CD4-positive, alpha-beta T cell (primary cell): Measurements from ENCODE around the gene PTOV1. TPM values are rescaled to one million over a fixed set of nuclear protein-coding genes. Genes with fewer than 3 reads are reported as not detected.

Source experiments
- ATAC-seq: fragments of 200-7000 bp; cut with Tn5 transposase; one replicate; pipeline ENCODE4 v1.10.0; 2022; ENCODE audit warnings: mild to moderate bottlenecking; ENCODE audit not compliant: poor library complexity
- CTCF ChIA-PET: fragments of 350-600 bp; sonication (Branson Sonifier 250); formaldehyde crosslinking; loops from one replicate; lab custom pipeline; 2021; ENCODE audit warnings: antibody characterized with exemption, inconsistent platforms; lab: Charles Lee
- POLR2A ChIA-PET: fragments of 350-600 bp; sonication (Branson Sonifier 250); formaldehyde crosslinking; loops from one replicate; lab custom pipeline; 2021; ENCODE audit warnings: antibody characterized with exemption, inconsistent platforms; lab: Charles Lee
- DNase-seq, 14 experiments: peaks; one replicate each; pipeline ENCODE4 v3.0.0-alpha.2; 2013 to 2020; ENCODE audit warnings: mixed read lengths in 2 of 14
- H3K27ac ChIP-seq, 2 donors: one replicate each; pipeline versions ENCODE4 v1.5.1 to v1.7.0; 2013; ENCODE audit warnings: low read length in 2 of 2, low read depth in 1 of 2, mild to moderate bottlenecking in 1 of 2
- H3K27me3 ChIP-seq, 2 experiments: 1 replicate in 1 of 2; 2 replicates in 1 of 2; pipeline versions ENCODE4 v1.6.1 to v1.7.0; 2013; ENCODE audit warnings: low read length in 2 of 2, control low read depth in 1 of 2, mild to moderate bottlenecking in 1 of 2, moderate library complexity in 1 of 2; ENCODE audit not compliant: insufficient read depth in 2 of 2, control insufficient read depth in 1 of 2
- H3K36me3 ChIP-seq: one replicate; pipeline ENCODE4 v1.6.1; 2013; ENCODE audit warnings: low read length, control low read depth; ENCODE audit not compliant: insufficient read depth
- H3K4me1 ChIP-seq: one replicate; pipeline ENCODE4 v1.6.1; 2013; ENCODE audit warnings: low read length, control low read depth; ENCODE audit not compliant: insufficient read depth
- H3K4me3 ChIP-seq: one replicate; pipeline ENCODE4 v1.5.1; 2013; ENCODE audit warnings: mild to moderate bottlenecking, low read length, moderate library complexity
- H3K9me3 ChIP-seq, 2 experiments: 1 replicate in 1 of 2; 2 replicates in 1 of 2; pipeline versions ENCODE4 v1.6.1 to v1.7.0; 2013; ENCODE audit warnings: low read length in 2 of 2, mild to moderate bottlenecking in 2 of 2, control low read depth in 1 of 2, moderate library complexity in 1 of 2; ENCODE audit not compliant: control insufficient read depth in 1 of 2, insufficient read depth in 1 of 2
- H3K27ac Mint-ChIP-seq: one replicate; pipeline ENCODE4 v1.8.0; 2020; ENCODE audit warnings: mixed read lengths
- H3K27me3 Mint-ChIP-seq: one replicate; pipeline ENCODE4 v1.8.0; 2021; ENCODE audit warnings: mixed read lengths
- H3K36me3 Mint-ChIP-seq: one replicate; pipeline ENCODE4 v1.8.0; 2021; ENCODE audit warnings: low read depth, mixed read lengths
- H3K4me1 Mint-ChIP-seq: one replicate; pipeline ENCODE4 v1.8.0; 2021; ENCODE audit warnings: low read depth, mixed read lengths
- H3K4me3 Mint-ChIP-seq: one replicate; pipeline ENCODE4 v1.8.0; 2020; ENCODE audit warnings: mild to moderate bottlenecking, mixed read lengths
- H3K9me3 Mint-ChIP-seq: one replicate; pipeline ENCODE4 v1.8.0; 2020; ENCODE audit warnings: mixed read lengths
- intact Hi-C, 2 experiments: fragments of 100-400 bp; cut with DNase I in 1 of 2; cut with micrococcal nuclease in 1 of 2; formaldehyde crosslinking; loops; one replicate each; pipeline versions ENCODE4 v1.15.1 to v1.9.0; 2023 to 2025; cut with DNase I, micrococcal nuclease
- total RNA-seq, 174 experiments: library from RNA in 2 of 174; stranded (reverse) in 2 of 174; gene quantifications; one replicate each; pipeline ENCODE4 v1.2.3 and lab custom pipeline; 2021 to 2026
- TF ChIP-seq, protein P1 (sequence below): fragments of 200-600 bp; IDR thresholded peaks from one replicate; pipeline ENCODE4 v1.8.0; 2022; ENCODE audit warnings: antibody characterized with exemption, mild to moderate bottlenecking

Gene PTOV1
- total RNA-seq, 2 experiments from 2014 or later: 127 to 134 TPM

GRCh38 chr19:49850221-49850486 is 805 bp upstream of the PTOV1 start:
- Mint-ChIP-seq H3K27me3 (no peaks in the 10 kb centered on the region), H3K27ac (peak overlapping the region; percentile 94), H3K4me1 (peaks cover 35% of the 10 kb centered on the region), H3K4me3 (peak overlapping the region; percentile 98), H3K36me3 (peaks cover 17% of the 10 kb centered on the region), H3K9me3 (no peaks in the 10 kb centered on the region)
- intact Hi-C loops: loop anchor here (1.0 to 5.0 kb wide), 3 partner anchors 19 to 33 kb away; partner anchors contain the start of gene MED25 (in 1 of the 2)
- Histone ChIP-seq H3K27ac (peak overlapping the region in 1 of 2 donors; percentile 94), H3K36me3 (peaks cover 2% of the 10 kb centered on the region), H3K4me1 (peaks cover 54% of the 10 kb centered on the region), H3K27me3 (no peaks in the 10 kb centered on the region), H3K4me3 (peak overlapping the region; percentile 84), H3K9me3 (peaks cover 0 to 3% of the 10 kb centered on the region in 2 experiments)
- TF ChIP-seq, protein P1, sequence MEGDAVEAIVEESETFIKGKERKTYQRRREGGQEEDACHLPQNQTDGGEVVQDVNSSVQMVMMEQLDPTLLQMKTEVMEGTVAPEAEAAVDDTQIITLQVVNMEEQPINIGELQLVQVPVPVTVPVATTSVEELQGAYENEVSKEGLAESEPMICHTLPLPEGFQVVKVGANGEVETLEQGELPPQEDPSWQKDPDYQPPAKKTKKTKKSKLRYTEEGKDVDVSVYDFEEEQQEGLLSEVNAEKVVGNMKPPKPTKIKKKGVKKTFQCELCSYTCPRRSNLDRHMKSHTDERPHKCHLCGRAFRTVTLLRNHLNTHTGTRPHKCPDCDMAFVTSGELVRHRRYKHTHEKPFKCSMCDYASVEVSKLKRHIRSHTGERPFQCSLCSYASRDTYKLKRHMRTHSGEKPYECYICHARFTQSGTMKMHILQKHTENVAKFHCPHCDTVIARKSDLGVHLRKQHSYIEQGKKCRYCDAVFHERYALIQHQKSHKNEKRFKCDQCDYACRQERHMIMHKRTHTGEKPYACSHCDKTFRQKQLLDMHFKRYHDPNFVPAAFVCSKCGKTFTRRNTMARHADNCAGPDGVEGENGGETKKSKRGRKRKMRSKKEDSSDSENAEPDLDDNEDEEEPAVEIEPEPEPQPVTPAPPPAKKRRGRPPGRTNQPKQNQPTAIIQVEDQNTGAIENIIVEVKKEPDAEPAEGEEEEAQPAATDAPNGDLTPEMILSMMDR: no peak
- DNase-seq: peak in 1 of 14 experiments; percentile 39
- CTCF ChIA-PET: interaction anchor here (0.9 to 1.9 kb wide), 3 partner anchors 19 to 42 kb away, joined by 3 to 5 read pairs (median 4); partner anchors contain the start of gene FUZ
- no peak for ATAC-seq
- POLR2A ChIA-PET: interaction anchor here (1.0 to 4.4 kb wide), 17 partner anchors 18 to 526 kb away, joined by 3 to 75 read pairs (median 5); partner anchors contain the start of genes AKT1S1, AP2A1, ATF5 and FUZ

GRCh38 chr19:49851456-49852259 is 699 bp downstream of the PTOV1 start:
- peak overlapping the region; percentile 63 for H3K4me3 ChIP-seq
- TF ChIP-seq, protein P1: no peak
- H3K36me3 ChIP-seq: peaks cover 8% of the 10 kb centered on the region
- ATAC-seq (peak; percentile 30), DNase-seq (peak in 12 of 14 experiments; percentile 19 to 67 (median 30))
- H3K9me3 Mint-ChIP-seq: no peaks in the 10 kb centered on the region
- H3K4me3 Mint-ChIP-seq: peak overlapping the region; percentile 96
- peaks cover 54% of the 10 kb centered on the region for H3K4me1 ChIP-seq
- peaks cover 0 to 3% of the 10 kb centered on the region in 2 experiments for H3K9me3 ChIP-seq
- peak overlapping the region; percentile 92 for H3K27ac Mint-ChIP-seq
- H3K27me3 Mint-ChIP-seq: no peaks in the 10 kb centered on the region
- peaks cover 35% of the 10 kb centered on the region for H3K4me1 Mint-ChIP-seq
- ChIA-PET CTCF (interaction anchor here (1.9 kb wide), 1 partner anchor 18 kb away, joined by 4 read pairs; no protein-coding TSS in a partner anchor), POLR2A (interaction anchor here (0.7 to 4.4 kb wide), 11 partner anchors 12 to 356 kb away, joined by 3 to 75 read pairs (median 8); partner anchors contain the start of genes AKT1S1, AP2A1, ATF5 and FUZ)
- H3K27me3 ChIP-seq: no peaks in the 10 kb centered on the region
- H3K27ac ChIP-seq: no peak overlapping the region
- peaks cover 26% of the 10 kb centered on the region for H3K36me3 Mint-ChIP-seq
- intact Hi-C loops: loop anchor here (1.0 to 5.0 kb wide), 4 partner anchors 16 to 34 kb away; partner anchors contain the start of genes MED25 (in 1 of the 2) and PNKP (in 1 of the 2)

DNA sequence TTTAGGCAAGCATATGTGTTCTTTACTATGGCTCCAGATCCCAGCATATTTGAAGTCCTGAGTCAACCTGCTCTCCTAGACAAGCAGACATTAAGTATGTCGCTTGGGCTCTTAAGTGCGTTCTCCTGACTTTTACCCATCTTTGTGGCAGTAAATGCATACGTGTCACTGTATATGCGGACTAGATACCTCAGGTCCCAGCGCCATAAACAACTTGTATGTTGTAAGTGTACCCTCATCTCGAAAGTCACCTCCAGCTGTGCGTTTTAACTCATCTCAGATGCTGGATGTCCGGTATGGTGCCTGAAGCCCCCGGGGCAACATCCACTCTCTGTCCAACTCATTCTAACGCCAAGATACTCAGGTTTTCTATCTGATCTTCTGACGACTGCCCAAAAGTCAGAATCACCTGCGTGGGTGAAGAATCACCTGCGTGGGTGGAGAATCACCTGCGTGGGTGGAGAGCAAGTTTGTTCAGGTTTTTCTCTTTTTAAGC is 1.7 kb downstream of the PTOV1 start:
- H3K27me3 Mint-ChIP-seq: no peaks in the 10 kb centered on the region
- ATAC-seq (no peak), DNase-seq (no peak)
- intact Hi-C loops: loop anchor here in 1 of 2 experiments (5.0 kb wide), 1 partner anchor 35 kb away; the partner anchor contains the start of gene MED25
- peaks cover 26% of the 10 kb centered on the region for H3K36me3 Mint-ChIP-seq
- peak overlapping the region; percentile 96 for H3K4me3 Mint-ChIP-seq
- Histone ChIP-seq H3K27me3 (no peaks in the 10 kb centered on the region), H3K36me3 (peaks cover 15% of the 10 kb centered on the region), H3K4me1 (peaks cover 54% of the 10 kb centered on the region), H3K9me3 (peaks cover 0 to 3% of the 10 kb centered on the region in 2 experiments), H3K27ac (no peak overlapping the region), H3K4me3 (peak overlapping the region; percentile 63)
- TF ChIP-seq, protein P1: no peak
- peaks cover 35% of the 10 kb centered on the region for H3K4me1 Mint-ChIP-seq
- POLR2A ChIA-PET: interaction anchor here (4.4 kb wide), 1 partner anchor 15 kb away, joined by 75 read pairs; the partner anchor contains the start of gene PNKP
- no peaks in the 10 kb centered on the region for H3K9me3 Mint-ChIP-seq
- CTCF ChIA-PET: no interaction called here
- peak overlapping the region; percentile 92 for H3K27ac Mint-ChIP-seq
